Body of pancreas (tissue), 4 donors: ENCODE results near the gene FES.

ENCODE experiments used
- CTCF ChIP-seq, 7 experiments: fragments of 450-650 bp in 4 of 7; fragments of 200-600 bp in 3 of 7; sonication (generic) in 3 of 7; IDR thresholded peaks; one replicate each; pipeline ENCODE4 v1.5.1; 2016 to 2019; ENCODE audit warnings: antibody characterized with exemption in 7 of 7
- POLR2A ChIP-seq, 3 donors: fragments of 450-650 bp; IDR thresholded peaks; one replicate each; pipeline ENCODE4 v1.6.1; 2016; ENCODE audit warnings: antibody characterized with exemption in 3 of 3, mild to moderate bottlenecking in 2 of 3

GRCh38 chr15:90855139-90855538 lies 29.2 kb upstream of the FES start:
- TF ChIP-seq CTCF (IDR thresholded peaks at IDR 0.05) (no peak), POLR2A (IDR thresholded peaks at IDR 0.05) (no peak)
